Measurements from ENCODE around the gene TSPAN9.

The TSPAN9 gene

GRCh38 chr12:3288690-3289089 lies 211.5 kb downstream of the TSPAN9 start:
- Histone ChIP-seq H3K36me3 (ENCODE audit: low read length) (no peaks in the 10 kb centered on the region), H3K9me3 (ENCODE audit: insufficient read depth, low read length) (no peaks in the 10 kb centered on the region), H3K79me2 (ENCODE audit: insufficient read depth, low read length) (no peaks in the 10 kb centered on the region), H3K27ac (ENCODE audit: low read depth, low read length) (no peak overlapping the region), H3K9me2 (replicated peaks; ENCODE audit: insufficient read depth, low read length) (no peaks in the 10 kb centered on the region), H3K27me3 (ENCODE audit: low read length) (no peaks in the 10 kb centered on the region), H3K4me3 (ENCODE audit: insufficient read depth, low read length, poor library complexity, severe bottlenecking) (no peak overlapping the region), H3K4me2 (ENCODE audit: low read depth, low read length, poor library complexity, severe bottlenecking) (no peak overlapping the region), H3K9ac (ENCODE audit: low read length) (no peak overlapping the region), H3F3A (ENCODE audit: insufficient read depth) (no peaks in the 10 kb centered on the region), H2AFZ (ENCODE audit: low read depth, low read length, severe bottlenecking) (no peak overlapping the region), H4K20me1 (ENCODE audit: low read depth, low read length) (no peaks in the 10 kb centered on the region)
- TF ChIP-seq CTCF (IDR thresholded peaks at IDR 0.05; ENCODE audit: insufficient read depth, low read length, poor library complexity, severe bottlenecking) = no peak
- TF ChIP-seq EZH2phosphoT487 (conservative IDR thresholded peaks at IDR 0.05; ENCODE audit: low read length) = no peak

- H3K9me2 ChIP-seq (replicated peaks; ENCODE audit: insufficient read depth, low read length) = no peaks in the 10 kb centered on the region
- no peaks in the 10 kb centered on the region for H3K79me2 ChIP-seq (ENCODE audit: insufficient read depth, low read length)
- TF ChIP-seq EZH2phosphoT487 (conservative IDR thresholded peaks at IDR 0.05; ENCODE audit: low read length) (no peak), CTCF (IDR thresholded peaks at IDR 0.05; ENCODE audit: insufficient read depth, low read length, poor library complexity, severe bottlenecking) (no peak)
- H3K9me3 ChIP-seq (ENCODE audit: insufficient read depth, low read length) = no peaks in the 10 kb centered on the region
- no peak overlapping the region for H2AFZ ChIP-seq (ENCODE audit: low read depth, low read length, severe bottlenecking)
- H3K27ac ChIP-seq (ENCODE audit: low read depth, low read length) = no peak overlapping the region
- no peak overlapping the region for H3K9ac ChIP-seq (ENCODE audit: low read length)
- H3K4me3 ChIP-seq (ENCODE audit: insufficient read depth, low read length, poor library complexity, severe bottlenecking) = no peak overlapping the region
- no peaks in the 10 kb centered on the region for H3F3A ChIP-seq (ENCODE audit: insufficient read depth)
- no peaks in the 10 kb centered on the region for H4K20me1 ChIP-seq (ENCODE audit: low read depth, low read length)
- no peaks in the 10 kb centered on the region for H3K36me3 ChIP-seq (ENCODE audit: low read length)
- no peak overlapping the region for H3K4me2 ChIP-seq (ENCODE audit: low read depth, low read length, poor library complexity, severe bottlenecking)
- no peaks in the 10 kb centered on the region for H3K27me3 ChIP-seq (ENCODE audit: low read length)
These were observed 212.5 kb downstream of the TSPAN9 start for GRCh38 chr12:3289702-3290101.

- no peaks in the 10 kb centered on the region for H3K36me3 ChIP-seq (ENCODE audit: low read length)
- no peak for TF ChIP-seq CTCF (IDR thresholded peaks at IDR 0.05; ENCODE audit: insufficient read depth, low read length, poor library complexity, severe bottlenecking)
- no peak for TF ChIP-seq EZH2phosphoT487 (conservative IDR thresholded peaks at IDR 0.05; ENCODE audit: low read length)
- no peak overlapping the region for H3K4me3 ChIP-seq (ENCODE audit: insufficient read depth, low read length, poor library complexity, severe bottlenecking)
- no peaks in the 10 kb centered on the region for H3K9me3 ChIP-seq (ENCODE audit: insufficient read depth, low read length)
- H3K9ac ChIP-seq (ENCODE audit: low read length) = no peak overlapping the region
- H3K27me3 ChIP-seq (ENCODE audit: low read length) = no peaks in the 10 kb centered on the region
- no peaks in the 10 kb centered on the region for H3K79me2 ChIP-seq (ENCODE audit: insufficient read depth, low read length)
- H2AFZ ChIP-seq (ENCODE audit: low read depth, low read length, severe bottlenecking) = no peak overlapping the region
- H3K4me2 ChIP-seq (ENCODE audit: low read depth, low read length, poor library complexity, severe bottlenecking) = no peak overlapping the region
- no peak overlapping the region for H3K27ac ChIP-seq (ENCODE audit: low read depth, low read length)
- no peaks in the 10 kb centered on the region for H3K9me2 ChIP-seq (replicated peaks; ENCODE audit: insufficient read depth, low read length)
- H4K20me1 ChIP-seq (ENCODE audit: low read depth, low read length) = no peaks in the 10 kb centered on the region
- H3F3A ChIP-seq (ENCODE audit: insufficient read depth) = no peaks in the 10 kb centered on the region
These were observed 214.8 kb downstream of the TSPAN9 start for GRCh38 chr12:3291939-3292338.

Data from SU-DHL-6 (cell line).